22Rv1 (cell line): ENCODE data around the gene CTBP1.

Experiments used
- H3K27ac ChIP-seq: fragments of 450-650 bp; 2 replicates; pipeline ENCODE4 v1.5.1; 2017
- CTCF ChIP-seq: fragments of 450-650 bp; IDR thresholded peaks from 2 replicates; pipeline ENCODE4 v1.5.1; 2017; ENCODE audit warnings: mild to moderate bottlenecking
- ZFX ChIP-seq: fragments of 450-650 bp; IDR thresholded peaks from 2 replicates; pipeline ENCODE4 v1.6.1; 2017; ENCODE audit warnings: antibody characterized with exemption, borderline replicate concordance

The CTBP1 gene

GRCh38 chr4:1183985-1184773 is 64.8 kb downstream of the CTBP1 start:
- TF ChIP-seq ZFX (no peak), CTCF (no peak)
- no peak overlapping the region for H3K27ac ChIP-seq

GRCh38 chr4:1182313-1182712 is 66.6 kb downstream of the CTBP1 start:
- no peak overlapping the region for H3K27ac ChIP-seq
- TF ChIP-seq ZFX (no peak), CTCF (no peak)

- TF ChIP-seq ZFX (no peak), CTCF (no peak)
- no peak overlapping the region for H3K27ac ChIP-seq
Measured at GRCh38 chr4:1180663-1181062, 68.3 kb downstream of the CTBP1 start.

- no peak overlapping the region for H3K27ac ChIP-seq
- TF ChIP-seq CTCF: no peak
- no peak for TF ChIP-seq ZFX
Measured at GRCh38 chr4:1179976-1180375, 69.0 kb downstream of the CTBP1 start.

- TF ChIP-seq CTCF (no peak), ZFX (no peak)
- no peak overlapping the region for H3K27ac ChIP-seq
Measured at GRCh38 chr4:1179089-1179441, 69.9 kb downstream of the CTBP1 start.

- TF ChIP-seq ZFX: no peak
- no peak for TF ChIP-seq CTCF
- H3K27ac ChIP-seq: no peak overlapping the region
Measured at GRCh38 chr4:1178300-1179088, 70.4 kb downstream of the CTBP1 start.
